Ramos (cell line): ENCODE results near the gene MISFA.
"Not testable (repeated sequence)": the region's sequence is repeated elsewhere in the genome, so short reads cannot be mapped to it uniquely, and the experiment has no call there.

Experiments used
- in situ Hi-C: fragments of 300-500 bp; cut with MboI; formaldehyde crosslinking; loops from one replicate; pipeline ENCODE4 v1.14.3; 2022; ENCODE audit warnings: low sequenced_read_pairs; ENCODE audit not compliant: unreplicated experiment

The MISFA gene

DNA sequence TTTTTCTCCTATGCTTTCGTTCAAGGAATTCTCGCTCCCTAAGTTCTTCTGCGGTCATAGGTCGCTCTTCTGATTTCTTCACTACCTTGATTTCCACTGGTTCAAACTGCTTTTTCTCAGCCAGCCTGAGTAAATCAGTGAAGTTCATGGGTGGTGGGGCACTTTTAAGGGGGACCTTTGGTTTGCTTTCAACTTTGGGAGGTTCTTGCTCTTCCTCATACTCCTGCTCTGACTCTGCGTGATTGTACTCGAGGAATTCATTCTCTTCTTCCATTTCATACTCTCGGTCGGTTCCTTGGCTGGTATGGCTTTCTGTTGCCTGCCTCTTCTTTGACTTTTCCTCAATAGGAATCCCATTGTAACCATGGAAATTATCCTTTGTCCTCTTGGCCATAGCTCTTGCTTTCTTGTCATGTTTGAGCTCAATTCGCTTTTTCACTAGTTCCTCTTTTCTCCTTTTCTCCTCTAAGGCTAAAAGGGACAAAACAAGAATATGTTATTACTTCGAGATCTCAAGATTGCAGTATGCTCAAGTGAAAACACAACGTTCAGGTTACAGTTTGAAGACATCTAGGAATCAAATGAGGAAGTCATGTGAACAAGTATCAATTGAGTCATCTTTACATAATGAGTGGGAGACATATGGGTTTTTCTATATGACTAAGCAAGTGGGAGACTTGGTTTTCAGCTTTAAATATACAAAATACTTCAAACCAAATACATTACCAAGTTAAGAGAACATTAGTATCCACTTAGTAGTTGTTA, 16.2 kb downstream of the MISFA start:
- in situ Hi-C loops = no loop called here

DNA sequence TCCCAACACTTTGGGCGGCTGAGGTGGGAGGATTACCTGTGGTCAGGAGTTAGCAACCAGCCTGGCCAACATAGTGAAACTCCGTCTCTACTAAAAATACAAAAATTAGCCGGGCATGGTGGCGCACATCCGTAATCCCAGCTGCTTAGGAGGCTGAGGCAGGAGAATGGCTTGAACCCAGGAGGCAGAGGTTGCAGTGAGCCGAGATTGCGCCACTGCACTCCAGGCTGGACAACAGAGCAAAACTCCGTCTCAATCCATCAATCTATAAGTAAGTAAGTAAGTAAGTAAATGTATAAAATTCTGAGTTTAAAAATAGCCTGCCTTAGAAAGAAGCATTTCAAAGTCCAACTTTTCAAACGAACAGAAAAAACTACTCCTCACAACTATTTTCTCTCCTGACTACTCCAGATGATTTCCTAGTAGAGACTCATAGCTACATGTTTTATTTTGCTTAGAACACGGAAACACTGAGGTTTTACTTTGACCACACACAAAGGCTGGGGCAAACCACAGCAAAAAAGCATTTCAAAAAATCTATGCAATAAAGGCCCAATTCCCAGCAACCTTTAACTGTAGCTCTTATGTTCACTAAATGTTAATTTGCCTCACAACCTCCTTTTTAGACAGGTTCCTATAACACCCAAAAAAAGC, 18.2 kb downstream of the MISFA start:
- in situ Hi-C loops = no loop called here

DNA sequence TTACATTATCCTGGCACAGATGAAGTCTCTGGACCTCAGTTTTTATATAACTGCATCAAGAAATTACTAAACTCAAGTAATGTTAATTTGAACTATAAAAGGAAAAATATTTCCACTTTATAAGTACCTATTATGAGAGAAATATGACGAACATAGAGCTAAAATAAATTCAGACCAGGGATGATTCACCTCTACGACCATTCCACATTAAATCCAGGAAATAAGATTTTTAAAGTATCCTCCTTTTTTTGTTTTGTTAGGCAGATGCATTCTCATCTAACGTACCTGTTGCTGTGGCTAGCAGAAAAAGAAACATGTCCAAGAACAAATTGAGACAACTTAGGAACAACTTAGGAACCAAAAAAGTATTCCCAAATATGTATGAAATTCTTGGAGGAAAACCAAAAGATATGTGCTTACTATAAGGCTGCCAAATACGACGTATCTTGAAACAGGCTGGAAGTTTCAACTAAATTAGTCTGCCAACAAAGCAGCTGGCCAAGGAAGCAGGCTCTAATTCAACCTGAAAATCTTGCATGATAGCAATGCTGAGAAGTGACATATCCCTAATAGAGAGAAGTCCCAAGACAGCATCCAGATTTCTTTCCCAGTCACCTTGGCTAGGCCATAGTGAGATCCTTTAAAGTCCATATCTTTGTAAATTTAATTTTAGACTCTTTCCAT, 18.9 kb downstream of the MISFA start:
- in situ Hi-C loops = no loop called here

DNA sequence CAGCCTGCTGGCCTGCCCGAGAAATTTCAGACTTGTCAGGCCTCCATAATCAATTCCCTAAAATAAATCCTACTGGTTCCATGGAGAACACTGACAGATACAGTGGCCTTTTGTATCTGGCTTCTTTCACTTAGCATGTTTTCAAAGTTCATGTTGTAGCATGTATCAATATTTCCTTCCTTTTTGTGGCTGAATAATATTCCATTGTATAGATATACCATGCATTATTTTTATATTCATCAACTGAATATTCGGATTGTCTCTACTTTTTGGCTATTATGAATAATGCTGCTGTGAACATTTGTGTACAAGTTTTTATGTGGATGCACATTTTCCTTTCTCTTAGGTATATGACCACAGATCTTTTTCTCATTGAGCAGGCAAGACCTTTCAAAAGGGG, 24.1 kb downstream of the MISFA start:
- in situ Hi-C loops = no loop called here

DNA sequence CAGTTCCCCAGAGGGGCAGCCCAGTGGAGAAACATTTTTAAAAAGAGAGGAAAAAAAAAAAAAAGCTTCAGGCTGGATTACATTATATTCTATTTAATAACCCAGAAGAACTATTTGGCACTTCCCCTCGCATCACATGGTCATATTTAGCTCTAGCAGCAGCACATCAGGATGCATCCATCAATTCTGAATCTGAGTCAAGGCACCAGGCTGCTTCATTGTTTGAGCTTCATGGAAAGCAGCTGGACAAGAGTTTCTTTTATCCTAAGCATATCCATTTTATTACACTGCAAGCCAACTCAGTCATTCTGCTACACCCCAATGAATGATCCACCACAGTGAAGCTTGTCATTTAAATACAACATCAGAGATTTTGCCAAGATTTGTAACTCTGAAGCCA, 24.6 kb downstream of the MISFA start:
- in situ Hi-C loops = no loop called here

DNA sequence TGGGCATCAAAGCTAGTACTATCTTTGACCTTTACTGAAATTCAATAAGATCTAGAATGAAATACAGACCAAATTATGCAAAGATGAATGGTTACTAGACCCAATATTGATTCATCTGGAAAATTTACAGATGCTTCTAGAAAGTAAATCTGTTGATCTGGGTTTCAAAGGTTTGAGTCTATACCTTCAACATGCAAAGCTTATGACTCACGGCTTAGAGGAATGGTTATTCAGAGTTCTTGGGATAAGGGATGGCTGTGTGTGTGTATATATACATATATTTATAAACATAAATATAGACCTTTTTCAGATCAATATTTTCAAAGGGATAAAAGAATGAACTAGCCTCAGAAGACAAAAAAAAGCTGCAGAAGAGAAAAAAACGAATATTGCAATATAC, 33.3 kb downstream of the MISFA start:
- in situ Hi-C loops = no loop called here

DNA sequence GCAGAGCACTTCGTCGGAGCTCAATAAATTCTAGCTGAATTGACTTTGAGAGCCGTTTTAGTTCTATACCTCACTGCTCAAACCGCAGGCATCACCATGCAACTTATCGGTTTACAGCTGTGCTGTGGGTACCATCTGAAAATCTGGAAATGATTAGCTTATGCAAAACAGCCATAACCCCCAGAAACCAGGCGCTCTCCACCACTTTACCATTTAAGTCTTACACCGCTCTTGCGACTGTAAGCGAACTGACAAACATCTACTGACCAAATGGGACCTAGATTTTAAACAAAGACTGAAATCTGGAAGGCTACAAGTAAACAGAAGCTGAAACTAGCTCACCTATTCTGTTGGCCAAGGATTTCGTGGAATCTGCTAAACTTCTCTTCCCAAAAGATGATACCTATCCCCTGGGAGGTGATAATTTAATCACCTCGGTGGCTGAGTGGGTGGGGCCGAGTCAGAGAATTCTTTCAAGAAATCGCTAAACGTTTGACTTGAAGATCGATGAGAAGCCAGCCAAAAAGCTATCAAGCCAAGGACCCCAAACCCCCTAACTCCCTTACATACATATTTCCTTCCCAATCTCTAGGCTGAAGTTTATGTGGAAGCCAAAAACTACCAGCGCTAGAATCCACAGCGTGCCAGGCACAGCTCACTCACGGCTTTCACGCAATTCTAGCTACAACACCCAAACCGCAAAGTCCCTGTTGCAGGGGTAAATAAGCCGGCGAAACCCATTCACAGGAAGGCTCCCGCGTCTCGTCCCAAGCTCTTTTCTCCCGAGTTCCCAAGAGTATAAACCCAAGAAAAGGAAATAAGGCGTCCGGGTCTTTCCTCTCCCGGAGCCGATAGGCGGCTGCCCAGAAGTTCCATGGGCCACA, 33.9 kb downstream of the MISFA start:
- in situ Hi-C loops = no loop called here

DNA sequence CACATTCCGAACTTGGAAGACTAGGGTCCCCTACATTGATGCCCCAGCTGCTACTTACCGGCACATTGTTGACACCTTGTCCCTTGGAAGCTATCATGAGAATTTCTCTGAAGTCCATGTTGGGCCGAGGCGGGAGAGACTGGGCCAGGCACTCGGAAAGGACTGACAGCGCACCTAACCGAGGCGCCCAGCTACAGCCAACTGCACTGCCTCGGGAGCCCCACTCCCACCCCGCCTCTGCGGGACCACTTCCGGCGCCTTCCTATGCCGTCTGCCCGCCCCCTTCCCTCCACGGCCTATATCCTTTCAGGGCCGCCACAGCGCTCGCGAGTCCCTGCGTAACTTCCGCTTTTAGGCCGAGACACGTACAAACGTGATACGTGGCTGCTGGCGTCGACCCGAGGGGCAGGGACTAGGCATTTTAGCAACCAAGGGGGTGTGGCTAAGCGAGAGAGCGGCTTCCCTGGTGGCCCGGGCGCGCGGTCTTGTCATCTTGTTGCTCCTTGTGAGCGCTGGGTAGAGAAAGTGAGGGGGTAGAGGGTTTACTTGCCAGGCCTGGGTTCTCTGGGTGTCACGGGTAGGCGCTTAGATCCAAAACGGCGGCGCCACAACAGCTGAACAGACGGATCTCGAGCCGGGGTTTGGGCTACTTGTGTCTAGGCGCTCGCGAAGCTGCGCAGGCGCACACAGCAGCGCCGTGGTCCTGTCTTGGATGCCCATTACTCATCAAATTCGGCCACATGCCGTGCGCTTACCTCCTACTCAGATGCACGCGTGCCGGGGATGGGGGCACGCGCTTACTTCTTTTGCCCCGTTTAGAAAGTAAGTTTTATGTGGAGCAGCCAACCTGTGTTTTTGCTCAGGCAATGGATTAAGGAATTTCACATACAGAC, 34.8 kb downstream of the MISFA start, which contains the start of gene SPTY2D1:
TSS of gene SPTY2D1 (minus strand) at position 203 of the 893 bp plus-strand sequence. CDS start at position 118, 85 bp downstream.
- in situ Hi-C loops = no loop called here

DNA sequence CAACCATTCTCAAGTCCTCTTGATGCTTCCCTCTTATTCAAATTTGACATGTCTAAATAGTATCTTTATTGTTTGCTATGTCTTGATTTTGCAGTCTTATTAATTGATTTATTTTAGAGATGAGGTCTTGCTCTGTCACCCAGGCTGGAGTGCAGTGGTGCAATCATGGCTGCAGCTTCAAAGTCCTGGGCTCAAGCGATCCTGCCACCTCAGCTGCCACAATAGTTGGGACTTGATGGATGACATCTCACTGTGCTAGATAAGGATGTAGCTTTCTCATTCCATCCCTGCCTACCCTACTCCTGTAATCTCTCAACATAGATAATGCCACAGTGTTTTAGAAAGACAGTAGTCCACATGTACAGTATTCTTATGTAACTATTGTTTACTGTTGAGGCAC, 42.1 kb downstream of the MISFA start:
- in situ Hi-C loops = no loop called here

DNA sequence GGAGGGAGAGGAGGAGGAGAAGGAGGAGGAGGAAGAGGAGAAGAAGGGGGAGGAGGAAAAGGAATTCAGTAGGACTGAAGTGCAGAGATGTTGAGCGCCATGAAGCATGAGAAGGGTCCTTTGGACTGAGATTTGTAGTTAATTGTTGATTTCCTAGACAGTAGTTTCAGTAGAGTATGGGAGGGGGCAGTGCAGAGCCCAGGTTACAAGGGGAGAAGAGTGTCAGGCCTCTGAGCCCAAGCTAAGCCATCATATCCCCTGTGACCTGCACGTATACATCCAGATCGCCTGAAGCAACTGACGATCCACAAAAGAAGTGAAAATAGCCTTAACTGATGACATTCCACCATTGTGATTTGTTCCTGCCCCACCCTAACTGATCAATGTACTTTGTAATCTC, 43.4 kb downstream of the MISFA start:
- in situ Hi-C loops = not testable (repeated sequence)

DNA sequence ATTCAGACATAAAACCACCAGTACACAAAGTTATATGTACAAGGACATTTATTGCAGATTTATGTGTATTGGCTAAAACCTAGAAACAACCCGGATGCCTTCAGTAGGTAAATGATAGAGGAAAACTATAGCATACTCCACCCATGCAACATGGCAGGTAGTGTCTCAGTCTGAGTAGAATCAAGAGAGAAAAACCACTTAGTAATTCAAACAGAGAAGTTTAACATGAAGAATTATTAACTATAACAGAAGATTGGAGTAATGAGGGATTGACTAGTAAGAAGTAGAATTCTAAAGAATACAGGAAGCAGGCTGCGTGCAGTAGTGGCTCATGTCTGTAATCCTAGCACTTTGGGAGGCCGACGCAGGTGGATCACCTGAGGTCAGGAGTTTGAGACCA, 50.8 kb downstream of the MISFA start:
- in situ Hi-C loops = no loop called here

DNA sequence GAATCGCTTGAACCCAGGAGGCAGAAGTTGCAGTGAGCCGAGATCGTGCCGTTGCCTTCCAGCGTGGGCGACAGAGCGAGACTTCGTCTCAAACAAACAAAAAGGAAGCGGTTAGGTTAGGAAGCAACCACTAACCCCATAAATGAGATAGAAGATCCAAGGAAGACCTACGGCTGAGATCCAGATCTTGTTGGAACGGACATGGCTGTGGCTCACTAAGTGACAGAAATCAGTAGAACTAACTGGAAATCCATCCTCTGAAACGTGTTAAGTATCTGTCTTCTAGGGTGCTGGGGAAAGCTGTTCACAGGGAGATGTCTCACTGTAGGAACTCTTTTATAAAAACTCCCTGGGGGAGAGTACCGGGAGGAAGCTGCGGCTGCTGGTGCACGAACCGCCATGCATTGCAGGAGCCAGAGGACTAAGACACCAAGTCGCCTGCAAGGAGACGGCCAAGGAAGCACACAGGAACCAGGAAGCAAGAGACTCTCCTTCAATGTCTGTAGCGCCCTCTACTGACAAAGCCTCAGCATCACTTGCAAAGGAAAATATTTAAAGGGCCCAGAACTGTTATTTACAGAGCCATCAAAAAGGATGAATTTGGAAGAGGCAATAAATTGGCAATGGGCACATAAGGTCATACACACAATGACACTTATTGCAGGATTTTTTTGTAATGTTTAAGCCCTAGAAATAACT, 51.4 kb downstream of the MISFA start:
- in situ Hi-C loops = no loop called here
